Stimulated activated CD4-positive, alpha-beta T cell treated with anti-CD3 and anti-CD28 coated beads, TNF-alpha, amount 100 ng/mL, for 1 hour (primary cell): ENCODE measurements around the gene LINGO1.

ENCODE experiments used
- DNase-seq, 3 donors: peaks; one replicate each; pipeline ENCODE4 v3.0.0-alpha.2; 2020; ENCODE audit warnings: low read depth in 3 of 3, low spot score in 1 of 3

Gene LINGO1

DNA sequence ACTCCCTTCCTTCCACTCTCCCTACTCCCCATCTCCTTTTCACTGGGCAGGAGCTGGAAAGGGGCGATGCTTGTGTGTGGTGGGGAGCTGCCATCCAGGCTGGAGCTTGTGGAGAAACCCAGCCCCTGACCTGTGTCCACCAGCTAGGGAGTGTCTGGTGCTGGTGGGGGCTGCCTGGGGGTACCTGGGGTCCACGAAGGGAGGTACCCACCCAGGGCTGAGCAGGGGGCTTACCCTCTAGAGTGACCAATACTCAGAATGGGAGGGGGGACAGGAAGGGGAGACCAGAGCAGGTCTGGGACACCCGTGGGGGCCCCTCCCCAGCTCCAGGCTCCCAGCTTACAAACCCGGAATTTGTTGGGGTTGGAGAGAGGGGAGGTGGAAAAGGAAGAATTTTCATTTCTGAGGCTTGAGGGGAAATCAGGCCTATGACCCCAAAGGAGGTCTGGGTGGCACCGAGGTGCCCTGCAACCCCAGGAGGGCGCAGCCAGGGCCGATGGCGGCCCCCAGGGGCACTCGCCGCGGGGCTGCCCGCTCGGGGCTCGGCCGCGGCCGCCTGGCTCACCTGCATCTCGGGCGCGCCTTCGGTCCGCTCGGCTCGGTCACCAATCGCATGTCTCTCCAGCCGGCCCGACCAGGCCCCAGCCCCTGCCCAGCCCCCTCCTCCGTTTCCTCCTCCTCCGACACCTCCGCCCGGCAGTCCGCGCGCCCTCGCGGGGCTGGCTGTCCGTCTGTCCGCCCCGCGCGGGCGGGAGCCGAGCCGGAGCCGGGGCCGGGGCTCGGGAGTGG is 773 bp downstream of the LINGO1 start:
- no peak for DNase-seq

- DNase-seq: no peak
Observed at GRCh38 chr15:77630956-77631744, 1.6 kb downstream of the LINGO1 start.

DNA sequence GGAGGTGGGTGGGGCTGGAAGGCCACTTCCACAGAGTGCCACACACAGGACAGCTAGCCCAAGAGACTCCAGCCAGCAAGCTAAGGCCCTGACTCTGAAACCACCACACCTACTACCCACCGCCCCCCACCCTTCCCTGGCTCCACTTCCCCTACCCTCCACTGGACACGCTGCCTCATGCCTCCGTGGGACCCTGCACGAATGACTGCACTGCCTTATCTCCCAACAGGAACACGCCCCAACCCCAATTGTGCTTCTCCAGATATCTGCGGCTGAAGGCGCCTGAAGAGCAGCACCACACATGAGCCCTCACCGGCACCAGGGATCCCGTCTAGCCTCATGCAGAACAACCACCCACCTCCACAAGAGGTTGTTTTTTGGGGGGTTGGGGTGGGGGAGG is 2.7 kb downstream of the LINGO1 start:
- no peak for DNase-seq

GRCh38 chr15:77629070-77630030 is 3.4 kb downstream of the LINGO1 start:
- DNase-seq: no peak

DNA sequence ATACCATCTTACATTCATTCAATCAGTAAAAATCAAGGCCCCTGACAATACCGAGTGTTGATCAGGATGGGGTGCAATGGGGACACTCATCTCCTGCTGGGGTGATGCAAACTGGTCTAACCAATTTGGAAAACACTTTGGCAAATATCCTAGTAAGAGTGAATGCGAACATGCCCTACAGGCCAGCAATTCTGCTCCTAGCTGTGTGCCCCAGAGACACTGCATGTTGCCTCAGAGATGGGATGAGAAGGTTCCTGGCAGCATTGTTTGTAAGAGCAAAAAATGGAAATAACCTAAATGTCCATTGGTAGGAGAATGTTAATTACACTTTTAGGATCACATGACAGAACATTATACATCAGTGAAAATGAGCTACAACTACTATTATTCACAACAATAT is 4.7 kb downstream of the LINGO1 start:
- no peak for DNase-seq

DNA sequence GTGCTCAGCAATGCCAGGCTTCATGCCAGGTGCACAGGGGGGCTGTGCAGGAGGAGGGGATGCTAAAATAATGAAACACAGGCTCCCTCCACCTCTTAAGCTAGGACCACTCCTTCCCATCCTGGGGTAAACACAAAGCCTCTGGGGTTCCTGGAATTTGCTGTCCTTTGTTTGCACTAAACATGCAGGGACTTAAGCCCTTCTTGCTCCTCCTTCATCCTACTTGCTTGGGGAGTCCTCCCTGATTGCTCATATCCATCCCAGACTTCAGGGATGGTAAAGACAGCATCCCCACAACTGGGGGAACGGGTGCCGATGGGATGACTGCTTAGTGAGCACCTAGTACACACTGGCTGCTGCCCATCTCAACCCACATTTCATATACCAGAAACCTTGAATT is 5.1 kb downstream of the LINGO1 start:
- no peak for DNase-seq

- DNase-seq: no peak
Observed at GRCh38 chr15:77627067-77627466, 5.6 kb downstream of the LINGO1 start.

GRCh38 chr15:77626002-77626401 is 6.7 kb downstream of the LINGO1 start:
- no peak for DNase-seq

DNA sequence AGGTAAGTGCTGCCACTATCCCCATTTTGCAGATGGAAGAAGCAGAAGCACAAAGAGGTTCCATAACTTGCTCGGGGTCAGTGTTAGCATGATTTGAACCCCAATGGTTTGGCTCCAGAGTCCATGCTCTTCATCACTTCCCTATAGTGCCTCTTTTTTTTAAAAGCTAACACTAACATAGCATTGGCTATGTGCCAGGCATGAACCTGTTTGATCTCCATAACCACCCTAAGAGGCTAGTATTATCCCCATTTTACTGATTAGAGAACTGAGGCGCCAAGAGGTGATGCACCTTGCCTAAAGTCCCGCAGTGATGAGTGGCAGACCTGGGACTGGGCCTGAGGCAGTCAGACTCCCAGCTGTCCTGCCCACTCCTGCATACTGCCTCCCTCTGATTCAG is 7.3 kb downstream of the LINGO1 start:
- no peak for DNase-seq

DNA sequence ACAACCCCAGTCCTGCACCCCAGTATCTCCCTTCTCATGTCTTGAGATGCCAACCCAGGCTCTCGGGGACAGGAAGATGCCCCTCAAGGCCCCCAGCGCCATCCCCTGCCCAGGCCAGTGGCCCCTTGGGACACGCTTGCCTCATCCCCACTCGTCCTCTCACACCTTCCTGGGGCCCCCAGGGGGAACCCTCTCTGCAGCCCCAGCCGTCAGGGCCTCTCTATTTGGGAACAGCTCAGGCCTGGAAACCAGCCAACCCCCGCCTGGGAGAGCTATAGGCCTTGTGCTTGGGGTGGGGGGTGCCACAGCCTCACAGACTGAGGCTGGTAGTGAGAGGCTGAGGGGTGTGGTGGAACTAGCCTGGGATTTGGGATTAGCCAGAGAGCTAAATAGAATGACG is 7.8 kb downstream of the LINGO1 start:
- DNase-seq: no peak

- DNase-seq: no peak
Observed at GRCh38 chr15:77623755-77624524, 8.8 kb downstream of the LINGO1 start.

DNA sequence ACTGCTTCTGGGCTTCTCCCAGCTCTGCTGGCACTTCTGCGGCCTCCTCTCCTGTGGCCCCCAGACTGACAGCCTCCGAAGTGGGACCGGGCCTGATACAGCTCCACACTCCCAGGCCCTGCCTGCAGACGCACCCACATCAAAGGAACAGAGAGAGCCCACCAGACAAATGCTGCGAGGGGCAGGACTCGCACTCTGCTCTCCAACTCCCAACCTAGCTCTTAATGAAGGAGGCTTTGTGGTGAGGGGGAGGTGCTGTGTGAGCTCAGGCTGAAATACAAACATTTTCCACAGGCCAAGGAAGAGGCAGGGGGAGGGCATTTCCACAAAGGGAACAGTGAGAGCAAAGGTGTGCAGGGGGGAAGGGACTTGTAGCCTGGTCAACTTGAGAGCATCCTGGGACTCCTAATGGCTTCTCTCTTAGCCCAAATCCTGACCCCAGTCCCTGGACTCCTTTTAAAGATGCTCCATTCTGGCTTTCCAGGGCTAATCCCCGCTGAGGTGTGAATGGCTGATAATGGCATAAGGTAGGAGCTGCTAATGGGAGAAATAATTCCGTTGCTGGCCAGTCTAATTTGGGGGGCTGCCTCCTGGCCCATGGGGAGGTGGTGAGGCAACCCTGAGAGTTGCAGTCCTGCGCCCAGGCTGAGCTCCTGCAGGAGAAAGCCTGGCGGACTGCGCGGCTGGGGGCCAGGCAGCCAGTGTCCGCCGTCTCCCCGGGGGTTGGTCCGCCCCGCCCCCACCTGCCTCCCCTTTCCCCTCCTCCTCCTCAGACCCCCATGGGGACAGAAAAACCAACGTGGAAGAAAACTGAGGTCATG is 9.6 kb downstream of the LINGO1 start:
- DNase-seq: no peak

- DNase-seq: no peak
Observed at GRCh38 chr15:77622209-77622933, 10.3 kb downstream of the LINGO1 start.

DNA sequence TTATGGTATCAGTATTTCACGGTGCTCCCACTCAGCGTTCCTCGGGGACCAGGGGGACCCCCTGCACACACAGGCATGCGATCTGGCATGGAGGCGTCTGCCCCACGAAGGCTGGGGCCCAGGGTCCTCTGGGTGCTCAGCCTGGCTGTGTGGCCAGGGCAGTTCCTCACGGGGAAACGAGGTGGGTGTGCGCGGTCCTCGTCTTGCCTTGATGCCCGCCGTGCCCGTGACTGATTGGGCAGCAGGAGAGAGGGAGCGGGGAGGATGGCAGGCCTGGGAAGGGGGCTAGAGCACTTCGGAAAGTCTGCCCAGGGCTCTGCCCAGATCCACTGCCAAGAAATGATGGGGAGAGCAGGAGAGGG is 10.9 kb downstream of the LINGO1 start:
- no peak for DNase-seq

DNA sequence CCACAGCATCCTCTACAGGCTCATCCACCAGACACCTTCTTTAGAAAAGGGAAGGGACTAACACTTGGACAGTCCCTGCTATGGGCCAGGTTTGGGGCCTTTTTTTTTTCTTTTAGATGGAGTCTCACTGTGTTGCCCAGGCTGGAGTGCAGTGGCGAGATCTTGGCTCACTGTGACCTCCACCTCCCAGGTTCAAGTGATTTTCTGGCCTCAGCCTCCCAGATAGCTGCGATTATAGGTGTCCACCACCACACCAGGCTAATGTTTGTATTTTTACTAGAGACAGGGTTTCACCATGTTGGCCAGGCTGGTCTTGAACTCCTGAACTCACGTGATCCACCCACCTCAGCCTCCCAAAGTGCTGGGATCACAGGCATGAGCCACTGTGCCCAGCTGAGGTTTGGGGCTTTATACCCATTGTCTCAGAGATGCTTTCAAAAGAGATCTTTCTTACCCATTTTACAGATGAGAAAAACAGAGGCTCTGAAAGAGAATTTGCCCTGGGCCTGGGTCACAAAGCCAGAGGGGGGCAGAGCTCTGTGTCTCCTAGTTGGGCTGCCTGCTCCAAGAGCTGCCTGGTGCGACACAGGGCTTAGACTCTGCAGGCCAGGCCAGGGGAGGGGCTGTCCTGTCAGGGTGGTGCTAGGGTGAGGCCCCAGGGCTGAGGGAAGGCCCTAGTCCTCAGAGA is 11.6 kb downstream of the LINGO1 start:
- no peak for DNase-seq

GRCh38 chr15:77620297-77620696 is 12.4 kb downstream of the LINGO1 start:
- no peak for DNase-seq

- DNase-seq: no peak
Observed at GRCh38 chr15:77619883-77620282, 12.8 kb downstream of the LINGO1 start.

DNA sequence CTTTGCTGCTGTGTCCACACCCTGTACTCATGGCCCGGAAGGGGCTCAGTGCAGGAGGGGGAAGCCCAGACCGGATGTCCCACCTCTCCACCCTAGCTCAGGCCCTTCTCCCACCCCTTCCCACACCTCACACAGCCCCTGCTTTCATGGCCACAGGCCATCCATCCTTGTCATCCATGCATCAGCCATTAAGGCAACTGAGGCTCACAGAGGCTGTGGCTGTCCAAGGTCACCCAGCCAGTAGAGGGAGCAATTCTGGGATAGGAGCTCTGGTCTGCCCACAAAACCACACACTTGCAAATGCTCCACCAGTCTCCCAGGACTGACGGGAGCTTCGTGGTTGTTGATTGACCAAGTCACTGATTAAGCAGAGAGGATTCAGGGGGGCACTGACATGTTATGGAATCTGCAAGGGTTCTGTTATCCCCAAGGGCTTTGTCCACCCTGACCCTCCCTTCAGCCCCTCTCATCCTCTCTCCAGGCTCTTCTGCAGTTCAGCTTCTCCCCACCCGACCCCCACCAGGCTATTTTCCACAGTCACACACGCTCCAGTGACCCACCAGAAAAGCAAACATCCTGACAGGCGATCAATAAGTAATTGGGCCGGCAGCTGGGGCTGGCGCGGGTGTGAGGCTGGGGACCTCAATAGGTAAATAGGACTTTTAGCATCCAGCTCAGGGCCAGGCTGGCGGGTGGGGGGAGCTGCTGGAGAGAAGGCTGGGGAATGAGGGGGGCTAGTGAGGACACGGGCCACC is 15.1 kb downstream of the LINGO1 start:
- no peak for DNase-seq
